ENCODE data around the gene MICB. TPM values are rescaled to one million over a fixed set of nuclear protein-coding genes. Genes with fewer than 3 reads are reported as not detected.
"Not testable (repeated sequence)": the region's sequence is repeated elsewhere in the genome, so short reads cannot be mapped to it uniquely, and the experiment has no call there.

MICB gene
- total and polyA plus RNA-seq, 7 donors: 0.71 to 7.7 (median 1.5) TPM

DNA sequence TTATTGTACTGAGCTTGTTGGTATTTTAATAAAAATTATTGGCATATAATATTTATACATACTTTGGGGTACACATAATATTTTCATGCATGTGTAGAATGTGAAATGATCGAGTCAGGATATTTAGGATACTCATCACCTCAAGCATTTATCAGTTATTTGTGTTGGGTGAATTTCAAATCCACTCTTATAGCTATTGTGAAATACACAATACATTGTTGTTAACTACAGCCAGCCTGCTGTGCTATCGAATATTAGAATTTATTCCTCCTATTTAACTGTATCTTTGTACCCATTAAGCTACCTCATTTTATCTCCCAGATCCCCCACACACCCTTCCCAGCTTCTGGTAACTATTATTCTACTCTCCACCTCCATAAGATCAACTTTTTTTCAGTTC, 14.6 kb upstream of the MICB start:
- H3K4me1 ChIP-seq: no peaks in the 10 kb centered on the region
- H3K9me3 ChIP-seq: no peaks in the 10 kb centered on the region
- no peak for TF ChIP-seq EP300 (IDR thresholded peaks at IDR 0.05)
- TF ChIP-seq, protein P1, sequence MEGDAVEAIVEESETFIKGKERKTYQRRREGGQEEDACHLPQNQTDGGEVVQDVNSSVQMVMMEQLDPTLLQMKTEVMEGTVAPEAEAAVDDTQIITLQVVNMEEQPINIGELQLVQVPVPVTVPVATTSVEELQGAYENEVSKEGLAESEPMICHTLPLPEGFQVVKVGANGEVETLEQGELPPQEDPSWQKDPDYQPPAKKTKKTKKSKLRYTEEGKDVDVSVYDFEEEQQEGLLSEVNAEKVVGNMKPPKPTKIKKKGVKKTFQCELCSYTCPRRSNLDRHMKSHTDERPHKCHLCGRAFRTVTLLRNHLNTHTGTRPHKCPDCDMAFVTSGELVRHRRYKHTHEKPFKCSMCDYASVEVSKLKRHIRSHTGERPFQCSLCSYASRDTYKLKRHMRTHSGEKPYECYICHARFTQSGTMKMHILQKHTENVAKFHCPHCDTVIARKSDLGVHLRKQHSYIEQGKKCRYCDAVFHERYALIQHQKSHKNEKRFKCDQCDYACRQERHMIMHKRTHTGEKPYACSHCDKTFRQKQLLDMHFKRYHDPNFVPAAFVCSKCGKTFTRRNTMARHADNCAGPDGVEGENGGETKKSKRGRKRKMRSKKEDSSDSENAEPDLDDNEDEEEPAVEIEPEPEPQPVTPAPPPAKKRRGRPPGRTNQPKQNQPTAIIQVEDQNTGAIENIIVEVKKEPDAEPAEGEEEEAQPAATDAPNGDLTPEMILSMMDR (IDR thresholded peaks at IDR 0.05): no peak
- TF ChIP-seq POLR2AphosphoS5 (IDR thresholded peaks at IDR 0.05): no peak
- no peak for TF ChIP-seq POLR2A (IDR thresholded peaks at IDR 0.05)
- no peak overlapping the region for H3K27ac ChIP-seq
- intact Hi-C loops (cut with DNase I): no loop called here
- no peaks in the 10 kb centered on the region for H3K36me3 ChIP-seq
- peaks cover 0 to 9% (median 0%) of the 10 kb centered on the region in 3 donors for H3K27me3 ChIP-seq
- no peak for DNase-seq
- H3K4me3 ChIP-seq: no peak overlapping the region
- 77 to 90% methylated on average over 2 of the region's 2 CpGs for WGBS, 2 donors

DNA sequence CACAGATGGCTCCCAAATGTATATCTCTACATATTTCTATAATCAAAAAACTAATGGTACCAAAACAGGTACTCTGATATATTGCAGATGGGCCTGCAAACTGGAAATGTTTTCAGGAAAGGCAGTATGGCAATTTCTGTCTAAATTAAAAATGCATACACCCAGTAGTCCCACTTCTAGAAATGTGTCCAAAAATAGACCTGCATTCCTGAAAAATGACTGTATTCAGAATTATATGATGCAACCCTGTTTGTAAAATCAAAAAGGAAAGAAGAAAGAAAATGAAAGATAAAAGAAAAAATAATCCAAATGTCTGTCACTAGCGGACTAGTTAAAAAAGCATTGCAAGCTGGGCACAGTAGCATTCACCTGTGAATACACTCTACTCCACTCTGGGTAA, 12.9 kb upstream of the MICB start:
- Histone ChIP-seq H3K4me1 (no peaks in the 10 kb centered on the region), H3K27ac (no peak overlapping the region), H3K36me3 (no peaks in the 10 kb centered on the region), H3K4me3 (no peak overlapping the region), H3K9me3 (no peaks in the 10 kb centered on the region), H3K27me3 (peaks cover 0 to under 1% (median 0%) of the 10 kb centered on the region in 3 donors)
- intact Hi-C loops (cut with DNase I): no loop called here
- no peak for TF ChIP-seq POLR2AphosphoS5 (IDR thresholded peaks at IDR 0.05)
- TF ChIP-seq, protein P1 (IDR thresholded peaks at IDR 0.05): no peak
- TF ChIP-seq POLR2A (IDR thresholded peaks at IDR 0.05): no peak
- TF ChIP-seq EP300 (IDR thresholded peaks at IDR 0.05): no peak
- WGBS, 2 donors: 79 to 92% methylated on average over 1 of the region's 1 CpG
- no peak for DNase-seq

DNA sequence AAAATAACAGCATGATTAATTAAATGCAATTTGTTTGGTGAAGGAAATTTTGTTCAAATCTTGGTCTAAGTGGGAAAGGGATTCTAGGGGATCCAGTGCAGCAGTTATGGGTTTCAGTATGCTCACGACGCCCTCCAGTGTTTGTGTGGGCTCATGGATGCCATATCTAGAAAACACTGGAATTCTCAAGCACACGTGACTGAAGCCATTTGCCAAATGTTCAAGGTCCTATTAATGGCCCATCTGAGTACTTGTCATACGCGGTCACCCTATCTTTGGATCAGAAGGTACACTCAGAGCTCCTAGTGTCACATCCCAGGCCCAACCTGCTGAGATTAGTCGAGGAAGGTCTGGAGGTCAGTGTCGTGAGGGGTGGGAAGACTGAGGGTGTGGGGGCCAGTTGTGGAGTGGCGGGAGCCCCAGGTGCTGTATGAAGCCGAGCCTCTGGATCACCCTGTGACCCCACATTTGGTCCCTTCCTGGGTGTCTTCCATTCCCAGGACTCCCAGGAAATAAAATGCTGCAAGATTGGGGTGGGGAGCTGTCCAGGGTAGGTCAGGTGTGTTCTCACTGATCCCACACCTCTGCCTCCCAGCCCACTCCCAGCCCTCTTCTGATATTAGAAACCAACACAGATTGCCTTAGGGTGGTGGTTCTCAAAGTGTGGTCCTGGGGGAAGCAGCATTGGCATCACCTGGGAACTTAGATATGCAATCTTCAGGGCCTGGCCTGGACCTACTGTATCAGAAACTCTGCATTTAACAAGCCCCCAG, 11.7 kb upstream of the MICB start:
- H3K36me3 ChIP-seq; H3K9me3 ChIP-seq; H3K4me3 ChIP-seq; intact Hi-C loops (cut with DNase I); DNase-seq; H3K27ac ChIP-seq; H3K4me1 ChIP-seq: not testable (repeated sequence)
- peaks cover 0 to 12% (median 0%) of the 10 kb centered on the region in 3 donors for H3K27me3 ChIP-seq
- 0% methylated on average over 1 of the region's 9 CpGs; no CpG with 5 or more reads in 1 of the 2 donors for WGBS, 2 donors

GRCh38 chr6:31487674-31488073, 10.3 kb upstream of the MICB start:
- 79 to 82% methylated on average over 6 of the region's 6 CpGs for WGBS, 2 donors

DNA sequence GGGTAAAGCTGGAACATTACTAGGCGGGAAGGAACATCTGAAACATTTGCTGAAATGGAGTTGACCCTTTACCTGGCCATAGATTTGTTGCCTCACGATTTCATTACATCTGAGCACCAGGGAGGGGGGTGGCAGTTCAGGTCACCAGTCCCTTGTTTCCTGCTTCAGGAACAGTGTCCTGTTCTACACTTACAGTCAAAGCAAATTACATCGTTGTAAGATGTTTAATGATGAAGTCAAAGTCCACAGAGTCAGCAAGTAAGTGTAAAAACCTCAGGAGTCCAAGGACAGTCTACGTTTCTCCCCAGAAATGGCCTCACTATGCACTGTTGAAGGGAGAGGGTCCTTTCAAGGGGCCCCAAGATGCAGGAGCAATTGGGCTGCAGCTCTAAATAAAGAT, 8.9 kb upstream of the MICB start:
- H3K36me3 ChIP-seq: no peaks in the 10 kb centered on the region
- DNase-seq: no peak
- H3K27ac ChIP-seq: no peak overlapping the region
- H3K4me3 ChIP-seq: no peak overlapping the region
- no peak for TF ChIP-seq EP300 (IDR thresholded peaks at IDR 0.05)
- no peak for TF ChIP-seq POLR2A (IDR thresholded peaks at IDR 0.05)
- TF ChIP-seq POLR2AphosphoS5 (IDR thresholded peaks at IDR 0.05): no peak
- TF ChIP-seq, protein P1 (IDR thresholded peaks at IDR 0.05): no peak
- no peaks in the 10 kb centered on the region for H3K9me3 ChIP-seq
- WGBS, 2 donors: 20 to 79% methylated on average over 4 of the region's 4 CpGs
- H3K27me3 ChIP-seq: peaks cover 3 to 30% (median 16%) of the 10 kb centered on the region in 3 donors
- H3K4me1 ChIP-seq: peaks cover 0 to 5% (median 3%) of the 10 kb centered on the region in 4 donors
- intact Hi-C loops (cut with DNase I): no loop called here

More at GRCh38 chr6:31487674-31488073, 10.3 kb upstream of the MICB start:
- H3K36me3 ChIP-seq; intact Hi-C loops (cut with DNase I); H3K4me3 ChIP-seq; H3K4me1 ChIP-seq; H3K9me3 ChIP-seq; DNase-seq; H3K27ac ChIP-seq: not testable (repeated sequence)
- peaks cover 0 to 17% (median 2%) of the 10 kb centered on the region in 3 donors for H3K27me3 ChIP-seq

Measured in sigmoid colon (tissue), 7 donors.